GM12864 (cell line): ENCODE results near the gene RPL7A.

Source experiments
- DNase-seq: peaks from one replicate; pipeline ENCODE4 v3.0.0-alpha.2; 2011; ENCODE audit warnings: low read depth
- H3K4me3 ChIP-seq: 2 replicates; pipeline ENCODE4 v1.5.1; 2011; ENCODE audit warnings: mild to moderate bottlenecking, low read depth, low read length, control low read depth
- CTCF ChIP-seq: IDR thresholded peaks from 2 replicates; pipeline ENCODE4 v1.5.1; 2011; ENCODE audit warnings: low read depth, mild to moderate bottlenecking, moderate library complexity, low read length, control low read depth, inconsistent platforms; ENCODE audit errors: missing control alignments

Gene RPL7A

GRCh38 chr9:133335924-133336811, 11.8 kb upstream of the RPL7A start, which contains the start of gene SURF6:
Gene SURF6, minus strand, starts transcription at chr9:133336188. Its CDS starts 56 bp downstream, at chr9:133336132.
- no peak for TF ChIP-seq CTCF
- peak; percentile 67 for DNase-seq
- H3K4me3 ChIP-seq, result peak within 1 kb of the TSS; percentile 92

- no peak for TF ChIP-seq CTCF
Measured at GRCh38 chr9:133339641-133340040, 8.4 kb upstream of the RPL7A start.

GRCh38 chr9:133340256-133340655, 7.8 kb upstream of the RPL7A start:
- H3K4me3 ChIP-seq, result no peak overlapping the region
- no peak for DNase-seq
- no peak for TF ChIP-seq CTCF

More at GRCh38 chr9:133339641-133340040, 8.4 kb upstream of the RPL7A start:
- H3K4me3 ChIP-seq, result no peak overlapping the region
- DNase-seq, result no peak

GRCh38 chr9:133340916-133341315, 7.1 kb upstream of the RPL7A start:
- TF ChIP-seq CTCF, result no peak
- no peak for DNase-seq
- H3K4me3 ChIP-seq, result no peak overlapping the region

- no peak for DNase-seq
- TF ChIP-seq CTCF, result no peak
Measured at GRCh38 chr9:133341369-133342068, 6.5 kb upstream of the RPL7A start.

GRCh38 chr9:133342069-133342406, 6.0 kb upstream of the RPL7A start:
- peak; percentile 22 for TF ChIP-seq CTCF
- DNase-seq, result no peak
- H3K4me3 ChIP-seq, result no peak overlapping the region

More at GRCh38 chr9:133341369-133342068, 6.5 kb upstream of the RPL7A start:
- H3K4me3 ChIP-seq, result no peak overlapping the region
